ENCODE results near the gene SLIT3.

- TF ChIP-seq CTCF (IDR thresholded peaks at IDR 0.05), result no peak
- TF ChIP-seq EZH2 (IDR thresholded peaks at IDR 0.05), result no peak
- TF ChIP-seq EZH2phosphoT487 (IDR thresholded peaks at IDR 0.05), result no peak
Measured at GRCh38 chr5:168726342-168726741, 574.6 kb downstream of the SLIT3 start.
